ENCODE measurements around the gene MOB3B. TPM values are rescaled to one million over a fixed set of nuclear protein-coding genes. Genes with fewer than 3 reads are reported as not detected.

The MOB3B gene
- total RNA-seq, 3 donors from 2014 or later = 12.8 to 19.3 (median 13.1) TPM

GRCh38 chr9:27556470-27556869 lies 26.9 kb upstream of the MOB3B start:
- no peaks in the 10 kb centered on the region for H3K27me3 ChIP-seq
- H3K27ac ChIP-seq = no peak overlapping the region
- H3K36me3 ChIP-seq = no peaks in the 10 kb centered on the region
- intact Hi-C loops (cut with DNase I; ENCODE audit: low total_unique reads) = no loop called here
- H3K4me1 ChIP-seq = no peaks in the 10 kb centered on the region
- no peak for TF ChIP-seq POLR2A (IDR thresholded peaks at IDR 0.05)
- no peak for TF ChIP-seq CTCF (IDR thresholded peaks at IDR 0.05)
- no peak for TF ChIP-seq POLR2AphosphoS5 (IDR thresholded peaks at IDR 0.05)
- H3K9me3 ChIP-seq = no peaks in the 10 kb centered on the region
- no peak overlapping the region for H3K4me3 ChIP-seq
- no peak for DNase-seq (ENCODE audit: low spot score in 2 of 2)

GRCh38 chr9:27554712-27555111 lies 25.1 kb upstream of the MOB3B start:
- peaks cover 2% of the 10 kb centered on the region for H3K36me3 ChIP-seq
- TF ChIP-seq POLR2AphosphoS5 (IDR thresholded peaks at IDR 0.05) = no peak
- TF ChIP-seq POLR2A (IDR thresholded peaks at IDR 0.05) = no peak
- TF ChIP-seq CTCF (IDR thresholded peaks at IDR 0.05) = no peak
- DNase-seq (ENCODE audit: low spot score in 2 of 2) = no peak

GRCh38 chr9:27549196-27549755 lies 19.7 kb upstream of the MOB3B start:
- H3K27ac ChIP-seq = no peak overlapping the region
- H3K9me3 ChIP-seq = no peaks in the 10 kb centered on the region
- peaks cover 0 to 9% of the 10 kb centered on the region in 2 donors for H3K4me1 ChIP-seq
- no peaks in the 10 kb centered on the region for H3K27me3 ChIP-seq
- TF ChIP-seq CTCF (IDR thresholded peaks at IDR 0.05) (no peak), POLR2AphosphoS5 (IDR thresholded peaks at IDR 0.05) (no peak), POLR2A (IDR thresholded peaks at IDR 0.05) (no peak)
- peaks cover 5% of the 10 kb centered on the region for H3K36me3 ChIP-seq
- no peak overlapping the region for H3K4me3 ChIP-seq
- no peak for DNase-seq (ENCODE audit: low spot score in 2 of 2)
- intact Hi-C loops (cut with DNase I; ENCODE audit: low total_unique reads) = loop anchor here (10.0 kb wide), 1 partner anchor 214 kb away; no protein-coding TSS in a partner anchor

More at GRCh38 chr9:27554712-27555111, 25.1 kb upstream of the MOB3B start:
- intact Hi-C loops (cut with DNase I; ENCODE audit: low total_unique reads) = no loop called here
- H3K4me3 ChIP-seq = no peak overlapping the region
- no peak overlapping the region for H3K27ac ChIP-seq
- H3K4me1 ChIP-seq = no peaks in the 10 kb centered on the region
- no peaks in the 10 kb centered on the region for H3K9me3 ChIP-seq
- no peaks in the 10 kb centered on the region for H3K27me3 ChIP-seq

DNA sequence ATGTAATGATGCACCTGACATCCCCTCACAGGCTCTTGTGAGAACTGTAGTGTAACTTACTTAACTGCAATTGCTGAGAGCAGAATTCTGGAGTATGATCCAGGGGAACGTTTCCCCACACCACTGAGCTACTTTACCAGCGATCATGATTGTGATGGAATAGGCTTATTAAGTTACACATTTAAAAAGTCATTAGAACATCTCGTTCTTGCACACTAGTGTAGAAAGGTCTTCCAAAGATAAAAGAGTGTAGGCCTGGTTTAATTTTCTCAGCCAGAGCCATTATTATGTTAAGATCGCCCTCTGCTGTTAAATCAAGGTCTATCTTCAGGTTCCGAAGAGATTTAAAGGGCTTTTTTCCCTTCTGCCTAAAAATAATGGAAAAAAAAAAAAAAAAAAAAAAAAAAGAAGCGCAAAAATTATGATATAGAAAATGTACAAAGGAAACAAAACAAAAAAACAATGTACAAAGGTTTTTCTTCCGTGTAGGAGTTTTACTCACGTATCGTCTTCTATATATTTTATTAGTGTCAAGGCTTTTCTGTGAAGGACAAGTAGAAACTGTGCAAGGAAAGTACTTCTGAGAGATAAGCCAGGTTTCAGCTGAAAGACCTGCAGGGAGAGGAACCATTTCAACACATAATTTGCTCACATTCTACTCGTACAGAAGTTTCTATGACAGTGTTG lies 18.6 kb upstream of the MOB3B start:
- no peak for DNase-seq (ENCODE audit: low spot score in 2 of 2)
- H3K4me3 ChIP-seq = no peak overlapping the region
- peaks cover 5% of the 10 kb centered on the region for H3K36me3 ChIP-seq
- peak overlapping the region in 1 of 2 donors; percentile 30 for H3K27ac ChIP-seq
- no peaks in the 10 kb centered on the region for H3K27me3 ChIP-seq
- intact Hi-C loops (cut with DNase I; ENCODE audit: low total_unique reads) = loop anchor here (10.0 kb wide), 1 partner anchor 213 kb away; no protein-coding TSS in a partner anchor
- TF ChIP-seq CTCF (IDR thresholded peaks at IDR 0.05) (peak in 2 of 3 donors; percentile 49 to 56), POLR2A (IDR thresholded peaks at IDR 0.05) (no peak)
- peaks cover 0 to 9% of the 10 kb centered on the region in 2 donors for H3K4me1 ChIP-seq
- H3K9me3 ChIP-seq = no peaks in the 10 kb centered on the region

DNA sequence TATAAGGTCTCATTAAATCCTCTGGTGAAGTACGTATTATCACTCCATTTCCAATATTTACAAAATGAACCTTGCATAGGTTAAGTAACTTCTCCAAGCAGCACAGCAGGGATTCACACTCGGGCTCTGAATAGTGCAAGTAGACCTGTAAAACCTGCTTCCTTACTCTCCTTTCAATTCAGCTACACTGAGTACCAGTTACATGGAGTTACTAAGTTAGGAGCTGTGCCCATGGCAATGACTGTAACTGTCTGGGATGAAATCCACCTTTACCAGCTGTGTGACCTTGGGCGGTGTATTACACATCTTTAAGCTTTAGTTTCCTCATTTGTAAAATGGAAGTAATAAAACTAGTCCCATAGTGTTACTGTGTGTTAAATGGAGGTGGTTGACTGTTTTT lies 15.9 kb upstream of the MOB3B start:
- Histone ChIP-seq H3K27me3 (no peaks in the 10 kb centered on the region), H3K4me1 (peaks cover 0 to 24% of the 10 kb centered on the region in 2 donors), H3K9me3 (no peaks in the 10 kb centered on the region), H3K27ac (no peak overlapping the region), H3K4me3 (no peak overlapping the region), H3K36me3 (peaks cover 5% of the 10 kb centered on the region)
- no peak for DNase-seq (ENCODE audit: low spot score in 2 of 2)
- intact Hi-C loops (cut with DNase I; ENCODE audit: low total_unique reads) = loop anchor here (10.0 kb wide), 1 partner anchor 211 kb away; no protein-coding TSS in a partner anchor
- no peak for TF ChIP-seq POLR2A (IDR thresholded peaks at IDR 0.05)
- no peak for TF ChIP-seq POLR2AphosphoS5 (IDR thresholded peaks at IDR 0.05)
- no peak for TF ChIP-seq CTCF (IDR thresholded peaks at IDR 0.05)
